Retinal pigment epithelial cell (primary cell): Measurements from ENCODE around the gene TMEM119.

Experiments used
- DNase-seq: peaks from one replicate; pipeline ENCODE4 v3.0.0-alpha.2; 2010; ENCODE audit warnings: low read depth
- H3K4me3 ChIP-seq: 2 replicates; pipeline ENCODE4 v1.5.1; 2011; ENCODE audit warnings: mild to moderate bottlenecking, low read length, control low read depth, moderate library complexity
- CTCF ChIP-seq: conservative IDR thresholded peaks from 2 replicates; pipeline ENCODE4 v1.5.1; 2011; ENCODE audit warnings: low read depth, low read length, control low read depth, inconsistent platforms

Gene TMEM119

GRCh38 chr12:108606492-108606891 is 8.6 kb upstream of the TMEM119 start:
- TF ChIP-seq CTCF: no peak
- H3K4me3 ChIP-seq: no peak overlapping the region
- no peak for DNase-seq

- DNase-seq: no peak
- TF ChIP-seq CTCF: no peak
- H3K4me3 ChIP-seq: no peak overlapping the region
Observed at GRCh38 chr12:108605690-108606406, 8.0 kb upstream of the TMEM119 start.

GRCh38 chr12:108605000-108605689 is 7.3 kb upstream of the TMEM119 start:
- H3K4me3 ChIP-seq: no peak overlapping the region
- TF ChIP-seq CTCF: no peak
- no peak for DNase-seq

- no peak for TF ChIP-seq CTCF
- DNase-seq: no peak
- H3K4me3 ChIP-seq: no peak overlapping the region
Observed at GRCh38 chr12:108604208-108604941, 6.5 kb upstream of the TMEM119 start.

- DNase-seq: no peak
- H3K4me3 ChIP-seq: no peak overlapping the region
- TF ChIP-seq CTCF: no peak
Observed at GRCh38 chr12:108603743-108604142, 5.9 kb upstream of the TMEM119 start.

GRCh38 chr12:108602976-108603704 is 5.3 kb upstream of the TMEM119 start:
- DNase-seq: no peak
- no peak for TF ChIP-seq CTCF
- no peak overlapping the region for H3K4me3 ChIP-seq
